ENCODE results near the gene CHST14.

Gene CHST14

GRCh38 chr15:40470423-40471104 is at the start of gene CHST14:
Gene CHST14, plus strand, starts transcription at chr15:40470984. Its CDS starts 230 bp downstream, at chr15:40471214.
- no peak for DNase-seq

GRCh38 chr15:40421246-40422157 is 49.3 kb upstream of the CHST14 start:
- no peak for DNase-seq

- DNase-seq: no peak
Observed at GRCh38 chr15:40424483-40425115, 46.2 kb upstream of the CHST14 start.

- no peak for DNase-seq
Observed at GRCh38 chr15:40425681-40426080, 45.1 kb upstream of the CHST14 start.

GRCh38 chr15:40427188-40427587 is 43.6 kb upstream of the CHST14 start:
- no peak for DNase-seq

- no peak for DNase-seq
Observed at GRCh38 chr15:40428185-40428584, 42.6 kb upstream of the CHST14 start.

- DNase-seq: no peak
Observed at GRCh38 chr15:40429068-40429710, 41.6 kb upstream of the CHST14 start.

- no peak for DNase-seq
Observed at GRCh38 chr15:40430271-40430805, 40.4 kb upstream of the CHST14 start.

- DNase-seq: no peak
Observed at GRCh38 chr15:40435023-40435709, 35.6 kb upstream of the CHST14 start.

GRCh38 chr15:40435710-40436089 is 35.1 kb upstream of the CHST14 start:
- DNase-seq: no peak

GRCh38 chr15:40436116-40436891 is 34.5 kb upstream of the CHST14 start:
- DNase-seq: no peak

- DNase-seq: no peak
Observed at GRCh38 chr15:40436892-40437751, 33.7 kb upstream of the CHST14 start.

GRCh38 chr15:40437752-40438687 is 32.8 kb upstream of the CHST14 start:
- DNase-seq: no peak

- DNase-seq: no peak
Observed at GRCh38 chr15:40438712-40439111, 32.1 kb upstream of the CHST14 start.

GRCh38 chr15:40439461-40439959 is 31.3 kb upstream of the CHST14 start:
- no peak for DNase-seq

- DNase-seq: no peak
Observed at GRCh38 chr15:40439960-40440742, 30.6 kb upstream of the CHST14 start.

- DNase-seq: peak; percentile 71
Observed at GRCh38 chr15:40440743-40441564, 29.8 kb upstream of the CHST14 start, which contains the start of gene BAHD1. Gene BAHD1, plus strand, starts transcription at chr15:40440953. Its CDS starts 17,512 bp downstream, at chr15:40458465.
